SH-SY5Y (cell line): Measurements from ENCODE around the gene STK24.

Experiments
- GATA2 ChIP-seq: IDR thresholded peaks from 2 replicates; pipeline ENCODE4 v1.6.1; 2011; ENCODE audit warnings: mild to moderate bottlenecking, low read depth, low read length
- GATA3 ChIP-seq: IDR thresholded peaks from 2 replicates; pipeline ENCODE4 v1.6.1; 2011; ENCODE audit warnings: low read depth, mild to moderate bottlenecking, low read length, moderate library complexity

DNA sequence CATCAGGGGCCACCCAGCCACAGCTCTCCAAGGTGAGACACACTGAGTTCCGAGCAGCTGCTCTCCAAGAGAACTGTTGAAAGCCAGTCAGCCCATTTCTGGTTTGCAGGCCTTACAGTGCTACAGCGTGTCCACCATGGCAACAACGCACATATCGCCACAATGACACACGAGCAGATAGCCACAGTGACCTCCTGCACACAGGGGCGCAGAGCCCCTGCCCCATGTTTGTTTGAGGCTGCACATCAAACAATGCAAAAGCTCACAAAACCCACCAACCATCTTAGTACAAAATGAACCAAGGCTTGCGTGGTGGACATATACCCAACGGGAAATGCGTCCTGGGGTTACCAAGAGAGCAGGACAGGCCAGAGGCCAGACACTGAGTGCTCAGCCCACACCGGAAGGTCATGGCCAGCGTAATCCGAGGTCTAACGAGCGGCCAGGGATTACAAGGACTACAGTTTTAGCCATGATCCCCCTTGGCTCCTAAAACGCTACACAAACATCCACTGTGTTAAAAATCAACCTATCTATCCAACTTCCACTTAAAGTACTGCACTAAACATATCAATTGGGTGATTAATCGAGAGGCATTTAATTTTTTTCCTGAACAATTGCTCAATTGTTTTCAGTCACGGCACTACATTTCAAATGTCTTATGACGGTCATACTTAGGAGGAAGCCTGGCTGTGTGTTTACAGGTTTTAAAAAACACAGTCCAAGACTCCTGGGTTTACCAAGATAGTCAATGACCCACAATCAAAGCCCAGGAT, 56.0 kb downstream of the STK24 start:
- TF ChIP-seq GATA2 (no peak), GATA3 (no peak)
